MM.1S (cell line): ENCODE measurements around the gene CHRNA1.

Source experiments
- DNase-seq: peaks from one replicate; pipeline ENCODE4 v3.0.0-alpha.2; 2015
- H2AFZ ChIP-seq: fragments of 300-600 bp; sonication (generic); 2 replicates; pipeline ENCODE4 v1.6.0; 2016; ENCODE audit warnings: antibody characterized with exemption, low read length
- H3F3A ChIP-seq: fragments of 300-600 bp; sonication (generic); 2 replicates; pipeline ENCODE4 v1.6.1; 2016; ENCODE audit warnings: mild to moderate bottlenecking, antibody characterized with exemption, low read length, moderate library complexity, mixed read lengths; ENCODE audit not compliant: insufficient read depth
- H3K27ac ChIP-seq: fragments of 300-600 bp; sonication (generic); 2 replicates; pipeline ENCODE4 v1.5.1; 2016; ENCODE audit warnings: mild to moderate bottlenecking, low read length
- H3K27me3 ChIP-seq: fragments of 300-600 bp; sonication (generic); replicated peaks from 2 replicates; pipeline ENCODE4 v1.6.0; 2016; ENCODE audit warnings: low read length; ENCODE audit not compliant: insufficient read depth
- H3K36me3 ChIP-seq: fragments of 300-600 bp; sonication (generic); replicated peaks from 2 replicates; pipeline ENCODE4 v1.6.1; 2016; ENCODE audit warnings: mild to moderate bottlenecking, low read length, mixed read lengths; ENCODE audit not compliant: insufficient read depth
- H3K4me1 ChIP-seq: fragments of 300-600 bp; sonication (generic); 2 replicates; pipeline ENCODE4 v1.6.1; 2016; ENCODE audit warnings: low read length, mixed read lengths
- H3K4me2 ChIP-seq: fragments of 300-600 bp; sonication (generic); 2 replicates; pipeline ENCODE4 v1.6.0; 2016; ENCODE audit warnings: low read depth, low read length
- H3K4me3 ChIP-seq: fragments of 300-600 bp; sonication (generic); 2 replicates; pipeline ENCODE4 v1.5.1; 2016; ENCODE audit warnings: low read length, mixed read lengths
- H3K79me2 ChIP-seq: fragments of 300-600 bp; sonication (generic); 2 replicates; pipeline ENCODE4 v1.6.1; 2016; ENCODE audit warnings: mixed run types, low read length, mixed read lengths
- H3K9ac ChIP-seq: fragments of 300-600 bp; sonication (generic); 2 replicates; pipeline ENCODE4 v1.6.1; 2016; ENCODE audit warnings: low read length, mixed read lengths
- H3K9me2 ChIP-seq: fragments of 300-600 bp; sonication (generic); replicated peaks from 2 replicates; pipeline ENCODE4 v1.6.1; 2016; ENCODE audit warnings: mild to moderate bottlenecking, low read length, mixed read lengths; ENCODE audit not compliant: insufficient read depth
- H3K9me3 ChIP-seq: fragments of 300-600 bp; sonication (generic); replicated peaks from 2 replicates; pipeline ENCODE4 v1.6.1; 2016; ENCODE audit warnings: mild to moderate bottlenecking, low read length, mixed read lengths; ENCODE audit not compliant: insufficient read depth
- H4K20me1 ChIP-seq: fragments of 300-600 bp; sonication (generic); 2 replicates; pipeline ENCODE4 v1.6.1; 2016; ENCODE audit warnings: mild to moderate bottlenecking, low read length, moderate library complexity, mixed read lengths; ENCODE audit not compliant: insufficient read depth
- CTCF ChIP-seq: fragments of 300-600 bp; sonication (generic); IDR thresholded peaks from 2 replicates; pipeline ENCODE4 v1.5.1; 2016; ENCODE audit warnings: antibody characterized with exemption, low read length, mixed read lengths
- EZH2 ChIP-seq: fragments of 300-600 bp; sonication (generic); optimal IDR thresholded peaks from 2 replicates; pipeline ENCODE3; 2017; ENCODE audit warnings: low read depth, mild to moderate bottlenecking, antibody characterized with exemption, low read length, mixed read lengths
- EZH2phosphoT487 ChIP-seq: fragments of 300-600 bp; sonication (generic); IDR thresholded peaks from 2 replicates; pipeline ENCODE4 v1.6.1; 2018; ENCODE audit warnings: antibody characterized with exemption, low read length

The CHRNA1 gene

GRCh38 chr2:174797781-174798276, 33.6 kb upstream of the CHRNA1 start:
- DNase-seq, result no peak
- no peaks in the 10 kb centered on the region for H3K36me3 ChIP-seq
- H3F3A ChIP-seq, result no peaks in the 10 kb centered on the region
- H3K4me2 ChIP-seq, result no peak overlapping the region
- no peaks in the 10 kb centered on the region for H3K9me3 ChIP-seq
- no peaks in the 10 kb centered on the region for H3K9me2 ChIP-seq
- H2AFZ ChIP-seq, result no peak overlapping the region
- no peak overlapping the region for H3K9ac ChIP-seq
- H3K27ac ChIP-seq, result no peak overlapping the region
- no peak overlapping the region for H3K4me3 ChIP-seq
- peaks cover 11% of the 10 kb centered on the region for H3K4me1 ChIP-seq
- no peak for TF ChIP-seq CTCF
- no peak for TF ChIP-seq EZH2
- no peak for TF ChIP-seq EZH2phosphoT487
- no peaks in the 10 kb centered on the region for H3K79me2 ChIP-seq
- no peaks in the 10 kb centered on the region for H3K27me3 ChIP-seq
- no peaks in the 10 kb centered on the region for H4K20me1 ChIP-seq

- Histone ChIP-seq H3K4me1 (peaks cover 19% of the 10 kb centered on the region), H3F3A (no peaks in the 10 kb centered on the region), H3K9me3 (no peaks in the 10 kb centered on the region), H3K4me3 (no peak overlapping the region), H3K36me3 (no peaks in the 10 kb centered on the region), H2AFZ (no peak overlapping the region), H3K4me2 (no peak overlapping the region), H3K79me2 (no peaks in the 10 kb centered on the region), H3K27me3 (no peaks in the 10 kb centered on the region), H4K20me1 (no peaks in the 10 kb centered on the region), H3K9me2 (no peaks in the 10 kb centered on the region), H3K27ac (no peak overlapping the region), H3K9ac (no peak overlapping the region)
- DNase-seq, result no peak
- TF ChIP-seq CTCF, result no peak
- no peak for TF ChIP-seq EZH2
- TF ChIP-seq EZH2phosphoT487, result no peak
Observed at GRCh38 chr2:174796319-174796771, 32.1 kb upstream of the CHRNA1 start.

- TF ChIP-seq CTCF (no peak), EZH2phosphoT487 (no peak), EZH2 (no peak)
- Histone ChIP-seq H3K27me3 (no peaks in the 10 kb centered on the region), H3K4me2 (no peak overlapping the region), H3F3A (no peaks in the 10 kb centered on the region), H3K4me3 (no peak overlapping the region), H2AFZ (no peak overlapping the region), H3K27ac (no peak overlapping the region), H4K20me1 (no peaks in the 10 kb centered on the region), H3K9me2 (no peaks in the 10 kb centered on the region), H3K36me3 (no peaks in the 10 kb centered on the region), H3K4me1 (peaks cover 19% of the 10 kb centered on the region), H3K9me3 (no peaks in the 10 kb centered on the region), H3K79me2 (no peaks in the 10 kb centered on the region), H3K9ac (no peak overlapping the region)
- no peak for DNase-seq
Observed at GRCh38 chr2:174794851-174795374, 30.6 kb upstream of the CHRNA1 start.
